Mammary epithelial cell (primary cell): ENCODE measurements around the gene OPHN1.

Experiments
- EZH2 ChIP-seq: IDR thresholded peaks from 2 replicates; pipeline ENCODE4 v1.6.1; 2012; ENCODE audit warnings: low read length, inconsistent platforms, borderline replicate concordance
- TF ChIP-seq, protein P1 (sequence below), 2 donors: IDR thresholded peaks in 1 of 2; conservative IDR thresholded peaks in 1 of 2; 2 replicates each; pipeline ENCODE4 v1.5.1; 2011 to 2012; ENCODE audit warnings: inconsistent platforms in 2 of 2, low read length in 2 of 2, mild to moderate bottlenecking in 2 of 2, control low read depth in 1 of 2, low read depth in 1 of 2; ENCODE audit not compliant: insufficient read depth in 1 of 2; ENCODE audit errors: extremely low read depth in 1 of 2

DNA sequence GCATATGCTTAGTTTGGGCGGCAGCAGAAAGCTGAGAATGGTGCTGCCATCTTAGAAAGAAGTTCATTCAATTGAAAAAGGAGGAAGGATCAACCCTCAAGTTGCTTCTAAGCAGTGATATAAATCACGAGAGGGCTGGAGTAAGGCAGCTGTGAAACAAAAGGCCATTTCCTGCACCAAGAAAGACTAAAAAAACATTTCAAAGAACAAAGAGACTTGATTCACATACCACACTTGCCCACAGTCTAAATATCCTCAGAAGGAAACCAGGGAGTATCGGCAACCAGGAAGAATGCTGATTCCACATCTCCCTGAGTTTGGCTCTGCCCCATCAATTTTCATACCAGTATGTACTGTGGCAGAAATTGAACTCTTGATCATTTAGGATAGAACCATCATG is 240.1 kb downstream of the OPHN1 start:
- TF ChIP-seq, protein P1, sequence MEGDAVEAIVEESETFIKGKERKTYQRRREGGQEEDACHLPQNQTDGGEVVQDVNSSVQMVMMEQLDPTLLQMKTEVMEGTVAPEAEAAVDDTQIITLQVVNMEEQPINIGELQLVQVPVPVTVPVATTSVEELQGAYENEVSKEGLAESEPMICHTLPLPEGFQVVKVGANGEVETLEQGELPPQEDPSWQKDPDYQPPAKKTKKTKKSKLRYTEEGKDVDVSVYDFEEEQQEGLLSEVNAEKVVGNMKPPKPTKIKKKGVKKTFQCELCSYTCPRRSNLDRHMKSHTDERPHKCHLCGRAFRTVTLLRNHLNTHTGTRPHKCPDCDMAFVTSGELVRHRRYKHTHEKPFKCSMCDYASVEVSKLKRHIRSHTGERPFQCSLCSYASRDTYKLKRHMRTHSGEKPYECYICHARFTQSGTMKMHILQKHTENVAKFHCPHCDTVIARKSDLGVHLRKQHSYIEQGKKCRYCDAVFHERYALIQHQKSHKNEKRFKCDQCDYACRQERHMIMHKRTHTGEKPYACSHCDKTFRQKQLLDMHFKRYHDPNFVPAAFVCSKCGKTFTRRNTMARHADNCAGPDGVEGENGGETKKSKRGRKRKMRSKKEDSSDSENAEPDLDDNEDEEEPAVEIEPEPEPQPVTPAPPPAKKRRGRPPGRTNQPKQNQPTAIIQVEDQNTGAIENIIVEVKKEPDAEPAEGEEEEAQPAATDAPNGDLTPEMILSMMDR (conservative IDR thresholded peaks at IDR 0.05 in 1 of 2, IDR thresholded peaks at IDR 0.05 in 1 of 2; ENCODE audit: extremely low read depth in 1 of 2, insufficient read depth in 1 of 2, low read depth in 1 of 2, low read length in 2 of 2), result no peak
- no peak for TF ChIP-seq EZH2
